MCF 10A (cell line): ENCODE measurements around the gene PNPLA5. TPM values are rescaled to one million over a fixed set of nuclear protein-coding genes. Genes with fewer than 3 reads are reported as not detected.

Experiments used
- BruUV-seq: library from RNA; stranded (reverse); fragments of 400-500 nt; replicated peaks from 2 replicates; lab custom pipeline; 2021; lab: Mats Ljungman, UMichigan
- CTCF ChIA-PET: fragments of 300-600 bp; sonication (Branson Sonifier 250); formaldehyde crosslinking; extraction: SDS; loops from one replicate; lab custom pipeline; 2021; ENCODE audit warnings: antibody characterized with exemption, inconsistent platforms; lab: Yijun Ruan, JAX
- POLR2A ChIA-PET: fragments of 300-600, 350-650 bp; sonication (Branson Sonifier 250); formaldehyde crosslinking; extraction: SDS; loops from one replicate; lab custom pipeline; 2020; ENCODE audit warnings: antibody characterized with exemption, inconsistent platforms; lab: Yijun Ruan, JAX
- DNase-seq: peaks from one replicate; pipeline ENCODE4 v3.0.0-alpha.2; 2018; ENCODE audit not compliant: unreplicated experiment
- H3K27ac Mint-ChIP-seq: one replicate; pipeline ENCODE4 v1.8.0; 2022; ENCODE audit warnings: mild to moderate bottlenecking, low read depth, mixed read lengths; ENCODE audit not compliant: unreplicated experiment
- H3K27me3 Mint-ChIP-seq: one replicate; pipeline ENCODE4 v1.8.0; 2022; ENCODE audit warnings: mixed read lengths; ENCODE audit not compliant: insufficient read depth, unreplicated experiment
- H3K36me3 Mint-ChIP-seq: one replicate; pipeline ENCODE4 v1.8.0; 2022; ENCODE audit warnings: mild to moderate bottlenecking, moderate library complexity, mixed read lengths; ENCODE audit not compliant: insufficient read depth, unreplicated experiment
- H3K4me1 Mint-ChIP-seq: one replicate; pipeline ENCODE4 v1.8.0; 2022; ENCODE audit warnings: mixed read lengths; ENCODE audit not compliant: insufficient read depth, unreplicated experiment
- H3K4me3 Mint-ChIP-seq: one replicate; pipeline ENCODE4 v1.8.0; 2022; ENCODE audit warnings: mild to moderate bottlenecking, moderate library complexity, mixed read lengths; ENCODE audit not compliant: unreplicated experiment
- H3K9me3 Mint-ChIP-seq: one replicate; pipeline ENCODE4 v1.8.0; 2022; ENCODE audit warnings: mixed read lengths; ENCODE audit not compliant: unreplicated experiment
- CTCF ChIP-seq: fragments of 200-600 bp; IDR thresholded peaks from one replicate; pipeline ENCODE4 v1.8.0; 2022; ENCODE audit warnings: antibody characterized with exemption, mild to moderate bottlenecking; ENCODE audit not compliant: unreplicated experiment
- intact Hi-C: fragments of 100-400 bp; cut with micrococcal nuclease; formaldehyde crosslinking; loops from 2 replicates; pipeline ENCODE4 v1.14.1; 2022
- total RNA-seq: library from RNA; stranded (reverse); gene quantifications from 2 replicates; pipeline ENCODE4 v1.2.3, GENCODE V29; 2022

The PNPLA5 gene
- total RNA-seq, 1 experiment from 2014 or later: not detected

GRCh38 chr22:43847376-43848289 is 44.2 kb downstream of the PNPLA5 start:
- ChIA-PET POLR2A (interaction anchor here (0.7 kb wide), 1 partner anchor 244 kb away, joined by 3 read pairs; no protein-coding TSS in a partner anchor), CTCF (interaction anchor here (0.9 to 1.0 kb wide), 2 partner anchors 8 to 45 kb away, joined by 3 to 4 read pairs; no protein-coding TSS in a partner anchor)
- no peak overlapping the region for H3K27ac Mint-ChIP-seq
- DNase-seq: no peak
- intact Hi-C loops: no loop called here
- no peaks in the 10 kb centered on the region for H3K9me3 Mint-ChIP-seq
- no TSS peak for BruUV-seq
- H3K27me3 Mint-ChIP-seq: peaks cover 63% of the 10 kb centered on the region
- H3K4me1 Mint-ChIP-seq: no peaks in the 10 kb centered on the region
- no peaks in the 10 kb centered on the region for H3K36me3 Mint-ChIP-seq
- no peak for TF ChIP-seq CTCF
- H3K4me3 Mint-ChIP-seq: no peak overlapping the region

- H3K27ac Mint-ChIP-seq: no peak overlapping the region
- POLR2A ChIA-PET: interaction anchor here (0.7 kb wide), 1 partner anchor 244 kb away, joined by 3 read pairs; no protein-coding TSS in a partner anchor
- no TSS peak for BruUV-seq
- H3K9me3 Mint-ChIP-seq: no peaks in the 10 kb centered on the region
- H3K36me3 Mint-ChIP-seq: no peaks in the 10 kb centered on the region
- CTCF ChIA-PET: interaction anchor here (0.6 to 0.9 kb wide), 2 partner anchors 9 to 348 kb away, joined by 4 to 5 read pairs; no protein-coding TSS in a partner anchor
- no peak overlapping the region for H3K4me3 Mint-ChIP-seq
- H3K27me3 Mint-ChIP-seq: peaks cover 56% of the 10 kb centered on the region
- no peak for DNase-seq
- no peak for TF ChIP-seq CTCF
- H3K4me1 Mint-ChIP-seq: no peaks in the 10 kb centered on the region
- intact Hi-C loops: no loop called here
Measured at GRCh38 chr22:43846966-43847365, 44.8 kb downstream of the PNPLA5 start.

GRCh38 chr22:43845981-43846380 is 45.8 kb downstream of the PNPLA5 start:
- BruUV-seq: no TSS peak
- H3K4me3 Mint-ChIP-seq: no peak overlapping the region
- CTCF ChIA-PET: interaction anchor here (0.6 kb wide), 1 partner anchor 109 kb away, joined by 3 read pairs; the partner anchor contains the start of gene SAMM50
- DNase-seq: no peak
- no peak overlapping the region for H3K27ac Mint-ChIP-seq
- intact Hi-C loops: no loop called here
- no peaks in the 10 kb centered on the region for H3K9me3 Mint-ChIP-seq
- POLR2A ChIA-PET: no interaction called here
- no peaks in the 10 kb centered on the region for H3K36me3 Mint-ChIP-seq
- H3K27me3 Mint-ChIP-seq: peaks cover 47% of the 10 kb centered on the region
- no peaks in the 10 kb centered on the region for H3K4me1 Mint-ChIP-seq
- TF ChIP-seq CTCF: no peak
